Stromal cell of bone marrow (primary cell): ENCODE data around the gene PPP1R3D.
A peak's percentile ranks its signal among the peaks of the same experiment; 100 is the strongest.

Experiments
- DNase-seq: peaks from one replicate; pipeline ENCODE4 v3.0.0-alpha.2; 2012; ENCODE audit warnings: low read depth

The PPP1R3D gene

DNA sequence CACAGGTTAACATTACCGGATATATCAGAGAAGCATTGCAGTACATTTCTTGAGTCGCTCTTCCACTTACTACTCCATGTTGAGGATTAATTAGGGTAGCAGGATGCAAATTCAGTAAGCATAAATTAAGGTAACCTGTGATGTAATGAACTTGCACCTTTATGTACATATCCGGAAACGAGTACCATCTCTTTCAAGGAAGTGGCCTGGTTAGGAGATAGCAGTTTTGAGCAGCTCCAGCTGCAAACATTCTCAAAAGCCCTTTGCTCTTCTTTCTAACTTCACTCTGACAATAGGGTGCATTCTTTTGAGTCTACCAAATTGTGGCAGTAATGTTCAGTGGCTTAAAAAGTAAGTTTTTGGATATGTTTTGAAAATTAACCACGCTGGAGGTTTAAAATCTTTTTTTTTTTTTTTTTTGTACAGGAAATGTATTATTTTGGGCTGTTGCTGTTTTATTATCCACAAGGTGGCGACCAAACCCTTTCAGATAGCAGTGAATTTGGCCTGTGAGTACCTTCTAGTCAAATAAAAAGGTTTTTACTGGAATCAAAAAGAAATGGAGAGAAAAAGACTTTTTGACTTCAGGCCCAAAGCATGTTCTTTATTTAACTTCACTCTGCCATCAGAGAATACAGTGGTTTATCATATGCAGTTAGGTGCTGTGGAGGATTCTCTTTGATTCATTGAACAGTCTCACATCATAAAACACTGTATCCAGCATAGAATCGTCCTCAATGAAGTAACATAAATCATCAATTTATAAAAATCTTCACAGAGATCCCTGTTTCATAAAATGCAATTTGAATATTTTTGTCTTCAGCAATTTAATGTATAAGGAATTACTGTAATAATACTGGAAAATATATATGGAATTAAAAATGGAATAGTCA is 9.0 kb upstream of the PPP1R3D start:
- peak; percentile 48 for DNase-seq

DNA sequence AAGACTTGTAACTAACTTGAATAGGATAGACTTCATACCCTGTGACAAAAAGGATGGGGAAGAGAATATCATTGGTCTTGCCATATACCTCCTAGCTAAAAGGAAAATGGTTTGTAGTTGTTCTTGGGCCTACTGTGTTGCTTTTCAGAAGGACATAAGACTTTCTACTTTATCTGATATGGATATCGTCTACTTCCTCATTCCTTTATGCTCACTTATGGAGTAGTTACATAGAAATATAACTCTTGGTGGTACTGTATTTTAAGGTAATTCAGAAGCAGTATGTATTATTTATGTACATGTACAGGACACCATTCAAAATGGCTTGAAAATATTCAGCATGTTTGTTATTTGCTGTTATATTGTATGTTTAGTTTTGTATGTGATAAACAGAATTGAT is 8.1 kb upstream of the PPP1R3D start:
- DNase-seq = no peak

DNA sequence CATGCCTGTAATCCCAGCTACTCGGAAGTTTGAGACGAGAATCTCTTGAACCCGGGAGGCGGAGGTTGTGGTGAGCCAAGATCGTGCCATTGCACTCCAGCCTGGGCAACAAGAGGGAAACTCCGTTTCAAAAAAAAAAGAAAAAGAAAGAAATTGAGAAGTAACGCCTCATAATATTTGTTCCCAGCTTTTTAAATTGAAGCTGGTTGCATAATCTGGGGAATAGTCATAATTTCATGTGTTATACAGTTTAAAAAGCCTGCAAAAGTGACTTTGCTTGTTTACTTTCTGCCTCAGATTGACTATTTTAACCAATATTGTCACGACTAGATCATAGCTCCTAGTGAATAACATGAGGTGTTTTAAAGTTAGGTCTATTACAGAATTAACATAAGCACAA is 7.3 kb upstream of the PPP1R3D start:
- DNase-seq = no peak

DNA sequence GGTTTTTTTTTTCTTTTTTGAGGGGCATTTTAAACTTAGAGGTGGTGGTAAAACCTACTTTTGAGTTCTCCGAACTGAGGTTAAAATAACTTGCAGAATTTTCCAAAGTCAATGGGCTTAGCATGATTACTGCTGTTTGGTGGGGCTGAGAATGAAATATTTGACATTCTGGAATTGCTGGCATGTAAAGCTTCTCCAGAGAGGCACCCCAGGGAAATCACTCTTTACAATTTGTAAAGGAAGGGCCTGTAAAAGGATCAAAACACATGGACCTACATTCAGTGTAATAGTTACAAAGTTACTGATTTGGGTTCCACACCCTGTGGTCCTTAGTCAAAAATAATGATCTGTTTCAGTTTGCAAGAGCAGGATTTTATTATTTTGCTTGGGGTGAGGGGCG is 5.6 kb upstream of the PPP1R3D start:
- no peak for DNase-seq

DNA sequence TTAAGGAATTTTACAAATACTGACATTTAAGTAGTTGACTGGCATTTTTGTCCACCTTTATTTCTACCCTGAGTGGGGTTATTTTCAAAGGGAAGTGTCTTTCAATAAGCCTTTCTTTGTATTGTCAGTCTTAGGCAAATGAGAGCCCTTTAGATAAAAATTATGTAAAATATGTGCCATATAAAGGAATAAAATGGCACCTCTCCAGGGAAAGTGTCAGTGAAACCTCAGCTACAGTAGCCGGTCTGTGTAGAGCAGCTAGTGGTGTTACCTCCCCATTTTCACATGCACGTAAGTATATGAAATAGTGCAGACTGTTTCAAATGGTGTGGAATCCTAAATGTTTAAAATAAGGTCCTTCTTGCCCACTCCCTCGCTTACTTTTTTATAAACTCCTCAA is 5.1 kb upstream of the PPP1R3D start:
- DNase-seq = no peak

DNA sequence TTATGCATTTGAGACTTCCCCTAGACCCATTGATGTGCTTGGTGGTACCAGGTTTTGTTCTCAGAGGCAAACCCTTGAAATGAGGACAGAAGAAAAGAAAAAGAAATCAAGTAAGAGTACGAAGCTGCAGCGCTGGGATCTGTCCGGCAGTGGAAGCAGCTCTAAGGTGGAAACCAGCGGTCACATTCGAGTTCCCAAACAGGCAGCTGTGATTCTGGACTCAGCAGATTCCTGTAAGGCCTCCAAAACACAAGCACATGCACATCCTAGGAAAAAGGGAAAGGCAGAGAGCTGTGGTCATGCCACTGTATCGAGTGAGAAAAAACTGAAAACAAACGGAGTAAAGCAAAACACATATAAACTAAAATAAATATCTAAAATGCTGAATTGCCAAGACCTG is 4.6 kb upstream of the PPP1R3D start:
- DNase-seq = no peak

DNA sequence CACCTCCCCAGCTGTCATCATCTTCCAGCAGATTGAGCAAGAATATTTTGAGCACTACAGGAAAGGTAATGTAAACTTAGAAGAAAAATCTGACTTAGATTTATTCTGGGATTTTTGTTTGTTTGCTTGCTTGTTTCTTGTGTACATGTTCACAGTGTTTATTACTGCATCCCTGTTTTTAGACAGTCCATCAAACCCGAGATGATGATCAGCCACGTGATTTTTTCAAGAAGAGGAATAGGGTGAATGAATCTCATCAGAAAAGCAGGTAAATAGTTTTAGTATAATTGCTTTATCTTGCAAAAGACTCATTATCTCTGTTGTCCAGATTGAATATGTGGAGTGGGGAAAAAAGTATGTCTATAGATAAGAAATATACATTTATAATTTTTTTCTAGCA is 2.1 kb upstream of the PPP1R3D start:
- no peak for DNase-seq

DNA sequence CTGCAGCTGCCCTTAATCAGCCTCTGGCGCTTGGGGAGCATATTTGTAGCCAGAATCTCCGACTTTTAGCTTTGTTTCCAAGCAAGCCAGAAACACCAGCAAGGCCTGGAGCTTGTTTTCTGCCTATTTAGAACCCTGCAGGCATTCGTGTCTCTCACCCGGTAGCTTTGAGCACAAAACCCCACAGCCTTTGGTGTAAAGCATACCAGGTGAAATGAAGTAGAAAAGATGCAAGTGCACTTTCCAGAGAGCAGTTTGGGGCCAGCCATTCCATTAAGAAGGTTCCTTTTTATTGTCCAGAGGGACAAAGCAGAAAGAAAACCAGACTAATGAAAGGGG is 820 bp upstream of the PPP1R3D start:
- no peak for DNase-seq

DNA sequence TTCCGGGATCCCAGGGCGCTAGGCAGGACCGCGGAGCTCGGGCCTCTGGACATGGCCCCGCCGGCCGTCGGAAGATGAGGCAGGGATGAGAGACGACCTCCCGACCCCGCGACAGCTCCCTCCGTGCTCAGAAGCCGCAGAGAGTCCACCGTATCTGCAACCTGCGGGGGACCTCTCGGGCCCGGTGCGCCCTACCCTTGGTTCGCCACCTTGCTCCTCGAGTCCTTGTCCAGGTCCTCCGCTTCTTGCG is 301 bp downstream of the PPP1R3D start:
- no peak for DNase-seq

DNA sequence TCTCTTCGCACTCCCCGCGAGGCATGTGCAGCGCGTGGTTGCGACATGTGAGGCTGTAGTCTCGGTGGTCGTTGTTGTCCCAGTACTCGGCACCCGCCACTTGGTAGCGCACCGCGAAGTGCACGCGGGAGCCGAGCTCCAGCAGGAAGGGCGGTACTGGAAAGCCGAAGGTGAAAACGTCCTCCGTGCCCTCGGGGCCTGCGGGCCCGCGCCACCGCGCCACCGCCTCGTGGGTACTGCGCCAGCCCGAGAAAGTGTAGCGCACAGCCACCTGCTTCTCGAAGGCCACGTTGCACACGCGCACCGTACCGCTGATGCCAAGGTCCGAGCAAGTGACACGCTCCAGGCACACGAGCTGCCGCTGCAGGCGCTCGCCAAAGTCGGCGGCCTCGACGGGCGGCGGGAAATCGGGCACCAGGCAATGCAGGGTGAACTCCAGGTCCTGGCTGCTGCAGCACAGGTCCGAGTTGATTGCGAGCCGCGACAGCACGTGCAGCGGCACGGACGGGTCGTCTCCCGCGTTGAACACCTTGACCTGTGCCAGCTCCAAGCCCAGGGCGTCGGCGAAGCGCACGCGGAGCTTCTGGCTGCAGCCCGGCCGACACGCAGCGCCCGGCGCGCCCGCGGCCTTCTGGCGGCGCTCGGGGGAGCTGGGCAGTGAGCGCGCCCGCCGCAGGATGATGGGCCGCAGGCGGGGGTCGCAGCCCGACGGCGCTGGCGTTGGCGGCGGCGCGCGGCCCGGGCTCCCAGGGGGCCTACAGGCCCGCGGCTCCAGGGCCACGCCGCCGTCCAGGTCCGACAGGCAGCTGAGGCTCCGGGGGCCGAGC is 840 bp downstream of the PPP1R3D start:
- no peak for DNase-seq

DNA sequence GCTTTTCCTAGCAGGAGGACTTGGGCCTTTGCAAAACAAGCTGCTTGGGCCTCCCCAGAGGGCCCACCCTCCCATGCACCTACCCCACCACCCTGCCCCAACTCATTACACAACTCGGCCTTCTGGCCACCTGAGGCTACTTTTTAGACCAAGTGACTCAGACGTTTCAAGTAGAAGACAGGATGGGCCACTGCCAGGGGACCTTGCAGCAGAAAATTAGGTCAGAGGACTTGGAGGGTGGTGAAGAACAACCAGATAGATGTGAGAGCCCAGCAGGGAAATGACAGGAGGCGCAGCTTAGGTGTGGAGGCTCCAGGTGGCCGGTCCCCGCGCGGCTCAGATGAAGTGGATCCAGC is 1.4 kb downstream of the PPP1R3D start:
- no peak for DNase-seq

DNA sequence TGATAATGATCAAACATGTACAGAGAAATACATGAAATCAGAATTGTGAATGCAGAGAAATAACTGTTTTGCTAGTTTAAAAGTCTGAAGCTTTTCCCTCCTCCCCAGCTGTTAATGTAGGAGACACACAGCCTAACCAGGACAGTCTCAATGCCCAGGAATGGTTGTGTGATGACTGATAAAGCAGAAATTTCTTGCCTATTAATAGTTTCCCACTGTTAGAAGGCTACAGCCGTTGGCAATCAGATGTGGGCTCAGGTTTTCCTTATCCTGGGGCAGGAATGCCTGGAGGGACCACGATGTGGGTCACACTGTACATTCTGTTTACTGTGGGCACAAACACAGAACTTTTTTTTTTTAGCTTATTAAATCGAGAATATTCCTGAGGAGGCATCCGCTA is 1.9 kb downstream of the PPP1R3D start:
- DNase-seq = peak; percentile 21

DNA sequence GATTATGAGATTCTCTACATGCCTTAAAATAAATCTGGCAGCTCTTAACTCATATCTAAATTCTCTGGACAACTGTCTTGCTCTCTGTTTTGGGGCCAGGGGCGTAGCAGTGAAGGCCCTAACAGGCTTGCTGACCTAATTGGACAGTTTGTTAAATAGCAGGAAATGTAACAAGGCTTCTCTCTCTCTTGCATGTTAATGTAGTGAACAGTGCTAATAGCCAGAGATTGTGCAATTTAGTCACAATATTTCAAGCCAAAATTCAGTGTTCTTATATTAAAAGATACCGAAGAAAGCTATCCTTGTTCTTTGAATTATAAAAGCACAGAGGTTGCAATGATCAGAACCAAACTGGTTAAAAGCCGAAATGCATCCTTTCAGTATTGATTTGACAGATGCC is 3.0 kb downstream of the PPP1R3D start:
- no peak for DNase-seq

DNA sequence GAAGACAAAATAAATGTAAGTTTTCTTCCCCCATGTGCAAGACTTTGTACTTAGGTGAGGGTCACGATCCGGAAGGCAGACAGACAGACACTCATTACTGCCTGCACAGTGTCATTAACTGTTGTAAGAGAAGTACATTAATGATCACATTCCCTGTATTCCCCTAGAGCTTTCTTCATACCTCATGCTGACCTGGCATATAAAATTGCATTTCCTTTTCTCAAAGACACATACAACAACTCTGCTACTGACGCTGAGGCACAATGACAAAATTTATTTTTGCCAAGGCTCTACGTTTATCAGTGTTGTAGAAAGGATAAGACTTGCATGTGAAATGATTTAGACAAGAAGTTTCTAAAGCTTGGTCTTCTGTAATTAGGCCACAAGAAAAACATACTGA is 3.7 kb downstream of the PPP1R3D start:
- no peak for DNase-seq

DNA sequence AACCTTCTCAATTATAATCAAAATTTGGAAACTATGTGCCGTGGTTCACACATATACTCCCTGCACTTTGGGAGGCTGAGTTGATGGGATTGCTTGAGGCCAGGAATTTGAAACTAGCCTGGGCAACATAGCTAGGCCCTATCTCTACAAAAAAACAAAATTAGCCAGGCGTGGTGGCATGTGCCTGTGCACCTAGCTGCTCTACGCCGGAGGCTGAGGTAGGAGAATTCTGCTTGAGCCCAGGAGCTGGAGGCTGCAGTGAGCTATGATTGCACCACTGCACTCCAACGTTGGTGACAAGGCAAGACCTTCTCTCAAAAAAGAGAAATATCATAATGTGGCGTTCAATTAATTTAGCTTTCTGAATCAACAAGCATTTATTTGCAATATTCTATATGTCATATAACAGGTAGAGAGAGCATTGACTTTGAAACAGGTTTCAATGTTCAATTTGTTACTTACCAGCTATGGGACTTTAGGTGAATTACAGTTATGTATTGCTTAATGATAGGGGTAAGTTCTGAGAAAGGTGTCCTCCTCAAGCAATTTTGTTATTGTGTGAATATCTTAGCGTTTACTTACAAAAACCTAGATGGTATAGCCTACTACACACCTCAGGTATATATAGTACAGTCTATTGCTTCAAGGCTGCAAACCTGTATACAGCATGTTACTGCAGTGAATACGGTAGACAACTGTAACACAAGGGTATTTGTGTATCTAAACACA is 4.5 kb downstream of the PPP1R3D start:
- DNase-seq = no peak

DNA sequence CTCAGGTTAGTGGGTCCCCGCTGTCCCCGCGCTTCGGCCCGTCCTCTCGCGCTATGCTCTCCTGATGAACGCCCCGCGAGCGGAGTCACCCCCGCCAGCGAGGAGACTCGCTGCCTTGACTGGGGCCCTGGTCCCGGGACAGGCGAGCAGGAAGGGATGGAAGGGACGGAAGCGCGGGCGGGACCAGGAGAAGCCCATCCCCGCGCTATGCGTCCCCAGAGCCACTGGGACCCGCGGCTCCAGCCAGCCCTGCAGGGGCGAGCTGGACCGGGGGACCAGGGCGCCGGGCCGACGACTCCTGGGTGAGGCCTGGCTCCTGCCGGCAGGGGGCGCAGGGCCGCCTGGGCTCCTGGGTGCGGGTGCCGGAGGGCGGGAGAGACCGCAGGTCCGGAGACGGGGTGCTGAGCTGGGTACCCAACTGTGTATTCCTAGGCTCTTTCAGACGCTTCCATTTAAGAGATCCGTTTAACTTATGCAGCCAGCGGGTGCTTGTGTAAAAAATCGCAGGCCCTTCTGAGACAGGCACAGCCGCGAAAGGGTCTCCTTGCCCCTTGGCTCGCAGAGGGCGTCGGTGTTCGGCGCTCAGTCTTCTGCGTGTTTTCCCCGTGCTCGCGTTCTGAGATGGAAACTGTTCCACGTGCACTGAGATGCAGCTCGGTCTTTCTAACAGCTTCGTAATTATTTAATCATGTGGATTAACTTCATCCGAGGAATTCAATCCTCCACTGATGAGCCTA is 6.1 kb downstream of the PPP1R3D start:
- DNase-seq = peak; percentile 52

DNA sequence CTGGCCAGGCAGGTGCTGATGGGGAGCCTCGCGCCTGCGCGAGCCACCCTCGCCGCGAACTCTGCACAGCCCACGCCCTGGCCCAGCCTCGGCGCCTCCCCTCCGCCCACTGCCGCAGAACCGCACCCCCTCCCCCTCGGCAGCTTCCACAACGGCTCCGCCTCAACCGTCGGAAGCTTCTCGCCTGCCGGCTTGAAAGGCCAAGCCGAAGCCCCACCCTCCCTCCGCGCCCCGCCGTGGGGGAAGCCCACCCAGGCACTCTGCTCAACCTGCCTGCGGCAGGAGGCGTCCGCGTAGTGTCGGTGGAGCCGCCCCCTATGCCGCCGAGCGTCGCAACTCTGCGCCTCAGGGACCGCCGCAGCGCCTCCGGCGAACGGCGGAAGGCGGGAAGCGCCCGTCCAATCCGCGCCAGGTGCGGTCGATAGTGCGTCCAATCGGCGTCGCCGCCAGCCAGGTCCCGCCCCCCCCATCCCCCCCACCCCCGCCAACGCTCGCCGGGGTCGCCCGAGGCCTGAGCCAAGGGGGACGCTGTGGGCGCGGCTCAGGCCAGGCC is 6.7 kb downstream of the PPP1R3D start, which contains the start of gene SYCP2:
SYCP2 (minus strand) TSS at position 342 of the 553 bp plus-strand sequence. CDS start 11,224 bp downstream, outside the sequence.
- no peak for DNase-seq

DNA sequence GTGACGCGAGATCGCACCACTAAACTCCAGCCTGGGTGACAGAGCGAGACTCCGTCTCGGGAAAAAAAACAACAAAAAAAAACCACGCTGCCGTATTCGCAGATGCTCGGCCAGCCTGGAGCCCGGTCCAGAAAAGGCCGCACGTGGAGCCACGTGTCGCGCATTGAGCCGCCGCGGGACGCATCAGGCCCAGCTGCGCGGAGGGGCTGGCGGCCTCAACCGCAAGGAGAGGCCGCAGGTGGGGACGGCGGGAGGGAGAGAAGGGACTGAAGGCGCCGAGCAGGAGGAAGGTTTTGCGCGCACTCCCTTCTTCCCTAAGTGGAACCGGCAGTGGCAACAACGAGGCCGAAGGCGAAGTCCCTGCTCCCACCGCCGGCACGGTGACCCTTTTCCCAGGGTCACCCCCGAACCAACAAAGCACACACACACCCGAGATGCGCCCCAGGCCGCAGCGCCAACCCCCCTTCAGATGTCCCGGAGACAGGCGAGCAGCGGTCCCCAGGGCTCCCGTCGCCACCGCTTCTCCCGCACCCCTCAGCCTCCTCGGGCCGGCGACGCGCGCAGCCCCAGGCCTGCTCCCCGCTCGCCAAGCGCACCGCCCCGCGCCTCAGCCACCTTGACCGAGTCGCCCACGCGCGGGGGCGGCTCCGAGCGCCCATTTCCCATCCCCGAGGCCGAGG is 7.3 kb downstream of the PPP1R3D start:
- no peak for DNase-seq

DNA sequence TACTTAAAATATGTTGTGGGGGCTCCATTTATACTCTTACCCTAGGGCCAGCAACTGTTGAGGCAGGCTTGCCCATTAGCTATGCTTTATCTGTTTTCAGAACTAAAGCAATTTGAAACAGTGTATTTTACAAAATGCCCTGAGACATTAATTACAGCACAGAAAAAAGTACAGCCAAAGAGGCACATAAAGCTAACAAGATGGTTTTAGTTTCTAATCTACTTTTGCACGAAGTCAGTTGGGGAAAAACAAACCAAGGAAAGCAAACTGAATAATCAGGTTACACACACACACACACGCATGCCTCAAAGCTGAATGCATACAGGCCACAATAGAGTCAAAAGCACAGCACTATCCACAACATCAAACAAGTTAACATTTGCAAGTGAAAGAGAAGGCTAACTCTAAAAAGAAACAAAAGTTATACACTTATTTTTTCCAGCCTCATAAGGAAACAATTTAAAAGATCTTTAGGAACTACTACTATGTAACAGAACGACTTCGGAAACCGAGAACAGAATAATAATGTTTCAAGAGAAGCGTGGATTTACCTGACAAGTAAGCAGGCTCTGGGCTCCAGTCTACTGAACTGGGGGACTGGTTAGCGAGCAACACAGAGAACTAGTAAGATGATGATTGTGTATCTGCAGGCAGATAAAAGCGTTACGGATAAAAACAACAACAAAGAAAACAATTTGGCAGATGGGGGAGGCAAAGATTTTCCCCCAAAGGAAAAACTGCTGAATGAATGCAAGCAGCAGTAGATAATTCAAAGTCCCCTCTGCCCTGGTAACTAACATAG is 8.4 kb downstream of the PPP1R3D start:
- no peak for DNase-seq

DNA sequence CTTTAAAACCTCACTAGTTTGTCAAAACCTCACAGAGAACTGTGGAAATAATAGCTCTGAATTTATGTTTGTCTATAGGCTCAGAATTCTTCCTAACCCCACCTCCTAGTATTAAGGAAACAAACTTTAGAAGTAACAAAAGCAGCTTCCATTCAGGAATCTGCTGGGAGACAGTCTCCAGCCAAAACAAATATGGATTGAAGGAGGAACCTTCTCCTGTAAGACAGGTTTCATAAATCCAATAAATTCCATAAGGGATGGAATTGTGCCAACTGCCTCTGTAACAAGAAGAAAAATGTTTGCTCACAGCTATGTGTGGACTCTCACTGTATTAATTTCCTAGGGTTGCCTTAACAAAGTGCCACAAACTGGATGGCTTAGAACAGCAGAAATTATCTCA is 14.2 kb downstream of the PPP1R3D start:
- DNase-seq = no peak

DNA sequence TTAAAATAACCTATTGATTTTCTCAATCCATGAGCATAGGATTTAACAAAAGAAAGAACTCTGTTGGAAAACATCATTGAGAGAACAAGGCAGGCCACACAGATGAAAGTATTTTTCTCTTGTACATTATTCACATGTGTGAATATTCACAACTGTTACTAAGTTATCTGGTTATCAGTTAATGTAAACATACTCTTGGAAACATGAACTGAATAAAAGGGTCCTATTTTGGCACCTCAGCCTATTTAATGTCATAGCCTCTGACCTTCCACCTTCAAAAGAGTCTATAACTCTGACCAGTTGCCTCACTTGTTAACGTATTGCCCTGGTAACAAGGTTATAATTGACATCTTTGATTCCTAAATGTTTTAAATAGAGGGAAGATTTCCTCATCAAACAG is 14.7 kb downstream of the PPP1R3D start:
- no peak for DNase-seq
